ENCODE measurements around the gene TPRX2. TPM values are rescaled to one million over a fixed set of nuclear protein-coding genes. Genes with fewer than 3 reads are reported as not detected.

TPRX2 gene
- total RNA-seq, 2 donors from 2014 or later: not detected

- Histone ChIP-seq H3K27ac (no peak overlapping the region), H3K36me3 (no peaks in the 10 kb centered on the region), H3K9me3 (no peaks in the 10 kb centered on the region), H3K4me3 (no peak overlapping the region), H3K4me1 (ENCODE audit: control insufficient read depth in 1 of 2, low read depth in 2 of 2) (no peaks in the 10 kb centered on the region), H3K27me3 (replicated peaks; ENCODE audit: insufficient read depth) (no peaks in the 10 kb centered on the region)
- no peak for TF ChIP-seq CTCF (IDR thresholded peaks at IDR 0.05)
- ATAC-seq (ENCODE audit: insufficient number of reproducible peaks, low FRiP score, low read depth) (no peak), DNase-seq (ENCODE audit: low spot score) (no peak)
Observed at GRCh38 chr19:47882890-47883289, 23.9 kb downstream of the TPRX2 start.

GRCh38 chr19:47885067-47885463 is 26.0 kb downstream of the TPRX2 start:
- ATAC-seq (ENCODE audit: insufficient number of reproducible peaks, low FRiP score, low read depth) (no peak), DNase-seq (ENCODE audit: low spot score) (no peak)
- no peak for TF ChIP-seq CTCF (IDR thresholded peaks at IDR 0.05)

DNA sequence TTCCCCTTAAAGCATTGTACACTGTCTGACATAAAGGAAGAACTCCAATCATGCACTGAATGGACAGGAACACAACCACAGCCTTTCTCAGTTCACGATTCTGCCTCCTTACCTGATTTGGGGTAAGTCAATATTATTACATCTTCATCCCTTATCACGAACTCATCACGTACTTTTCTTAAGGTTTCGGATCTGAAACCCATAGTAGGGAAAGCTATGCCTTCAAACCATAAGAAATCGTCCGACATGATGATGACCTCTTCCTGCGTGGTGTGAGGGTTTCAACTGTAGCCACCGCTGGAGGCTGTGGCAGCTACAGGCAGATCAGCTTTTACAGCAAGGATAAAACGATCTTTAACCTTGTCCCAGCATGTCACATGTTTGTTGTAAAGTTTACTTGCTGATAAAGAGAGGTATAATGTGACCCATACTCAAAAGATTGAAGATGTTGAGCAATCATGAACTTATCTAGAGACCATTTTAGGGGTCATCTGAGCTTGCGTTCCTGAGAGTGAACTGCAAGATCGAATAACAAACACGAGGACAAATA is 27.1 kb downstream of the TPRX2 start, which contains the start of gene SULT2A1:
SULT2A1 (minus strand) TSS at position 306 of the 550 bp plus-strand sequence; CDS start at position 248, 58 bp downstream.
- no peak for TF ChIP-seq CTCF (IDR thresholded peaks at IDR 0.05)

More at GRCh38 chr19:47885067-47885463, 26.0 kb downstream of the TPRX2 start:
- H3K27me3 ChIP-seq (replicated peaks; ENCODE audit: insufficient read depth): no peaks in the 10 kb centered on the region
- no peaks in the 10 kb centered on the region for H3K9me3 ChIP-seq
- no peaks in the 10 kb centered on the region for H3K36me3 ChIP-seq
- H3K27ac ChIP-seq: no peak overlapping the region
- no peak overlapping the region for H3K4me3 ChIP-seq
- no peaks in the 10 kb centered on the region for H3K4me1 ChIP-seq (ENCODE audit: control insufficient read depth in 1 of 2, low read depth in 2 of 2)

GRCh38 chr19:47890865-47891621 is 32.0 kb downstream of the TPRX2 start:
- TF ChIP-seq CTCF (IDR thresholded peaks at IDR 0.05): no peak
- peaks cover 4% of the 10 kb centered on the region for H3K9me3 ChIP-seq
- H3K27me3 ChIP-seq (replicated peaks; ENCODE audit: insufficient read depth): no peaks in the 10 kb centered on the region
- ATAC-seq (ENCODE audit: insufficient number of reproducible peaks, low FRiP score, low read depth): no peak
- DNase-seq (ENCODE audit: low spot score): no peak
- no peak overlapping the region for H3K27ac ChIP-seq
- H3K36me3 ChIP-seq: no peaks in the 10 kb centered on the region
- H3K4me3 ChIP-seq: no peak overlapping the region
- no peaks in the 10 kb centered on the region for H3K4me1 ChIP-seq (ENCODE audit: control insufficient read depth in 1 of 2, low read depth in 2 of 2)

More for the DNA sequence above, 27.1 kb downstream of the TPRX2 start, which contains the start of gene SULT2A1:
- no peak within 1 kb of the TSS for H3K4me3 ChIP-seq
- no peaks in the 10 kb centered on the region for H3K27me3 ChIP-seq (replicated peaks; ENCODE audit: insufficient read depth)
- no peaks in the 10 kb centered on the region for H3K4me1 ChIP-seq (ENCODE audit: control insufficient read depth in 1 of 2, low read depth in 2 of 2)
- no peaks in the 10 kb centered on the region for H3K9me3 ChIP-seq
- no peaks in the 10 kb centered on the region for H3K36me3 ChIP-seq
- ATAC-seq (ENCODE audit: insufficient number of reproducible peaks, low FRiP score, low read depth): no peak
- no peak within 1 kb of the TSS for H3K27ac ChIP-seq
- no peak for DNase-seq (ENCODE audit: low spot score)

DNA sequence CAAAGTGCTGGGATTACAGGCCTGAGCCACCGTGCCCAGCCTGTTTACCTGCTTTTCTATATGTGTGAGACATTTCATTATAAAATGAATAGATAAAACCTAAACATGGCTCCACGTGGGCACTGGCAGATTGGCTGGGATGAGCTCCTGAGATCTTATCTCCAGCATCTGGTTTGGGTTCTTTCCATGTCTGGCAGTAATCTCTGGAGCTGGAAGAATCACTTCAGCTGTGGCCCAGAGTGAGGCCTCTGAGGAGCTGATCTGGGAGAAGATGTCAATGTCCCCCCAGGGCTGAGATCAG is 32.5 kb downstream of the TPRX2 start:
- H3K9me3 ChIP-seq: peaks cover 4% of the 10 kb centered on the region
- H3K4me1 ChIP-seq (ENCODE audit: control insufficient read depth in 1 of 2, low read depth in 2 of 2): no peaks in the 10 kb centered on the region
- H3K27me3 ChIP-seq (replicated peaks; ENCODE audit: insufficient read depth): no peaks in the 10 kb centered on the region
- no peaks in the 10 kb centered on the region for H3K36me3 ChIP-seq
- H3K4me3 ChIP-seq: no peak overlapping the region
- DNase-seq (ENCODE audit: low spot score) (no peak), ATAC-seq (ENCODE audit: insufficient number of reproducible peaks, low FRiP score, low read depth) (no peak)
- no peak for TF ChIP-seq CTCF (IDR thresholded peaks at IDR 0.05)
- H3K27ac ChIP-seq: no peak overlapping the region

Measured in thoracic aorta (tissue), 2 donors.